K562 (cell line): ENCODE results near the gene FAM78B. TPM values are rescaled to one million over a fixed set of nuclear protein-coding genes. Genes with fewer than 3 reads are reported as not detected.

ENCODE experiments used
- ESRRA ChIP-seq: fragments of 450-650 bp; IDR thresholded peaks from 2 replicates; pipeline ENCODE4 v1.6.1; 2014; ENCODE audit warnings: low read depth, mild to moderate bottlenecking, moderate library complexity, borderline replicate concordance
- MIER1 ChIP-seq: fragments of 450-650 bp; IDR thresholded peaks from 2 replicates; pipeline ENCODE4 v1.6.1; 2016; ENCODE audit warnings: antibody characterized with exemption, mild to moderate bottlenecking, low read depth
- ZNF217 ChIP-seq: sonication (generic); formaldehyde crosslinking; IDR thresholded peaks from 2 replicates; pipeline ENCODE4 v1.8.0; 2022; ENCODE audit warnings: mild to moderate bottlenecking, missing genetic modification reagents
- polyA plus RNA-seq, 8 experiments: library from polyadenylated mRNA; depleted of rRNA in 4 of 8; stranded (reverse) in 5 of 8; unstranded in 3 of 8; fragments of >200 nt; fragmentation: Nextera tagmentation in 2 of 8; fragmentation: Illumina TruSeq in 1 of 8; extraction: Ambion mirVana in 2 of 8; extraction: Trizol in 1 of 8; gene quantifications; 2 replicates each; pipeline versions ENCODE4 v1.2.1 to v1.2.3, GENCODE V29; 2011 to 2014; ENCODE audit warnings: inconsistent platforms in 1 of 8, missing spikeins in 1 of 8
- total RNA-seq, 7 experiments: library from RNA; depleted of rRNA in 6 of 7; stranded (reverse); fragments of >200 nt in 6 of 7; fragmentation: Illumina TruSeq in 2 of 7; extraction: Trizol in 2 of 7; gene quantifications; 2 replicates each; pipeline versions ENCODE4 v1.2.1 to v1.2.3, GENCODE V29; 2011 to 2021; ENCODE audit warnings: low replicate concordance in 1 of 7
- TF ChIP-seq, protein P1 (sequence below): fragments of 450-650 bp; IDR thresholded peaks from 2 replicates; pipeline ENCODE4 v1.6.1; 2016; ENCODE audit warnings: mild to moderate bottlenecking, moderate library complexity
- TF ChIP-seq, protein P2 (sequence below): fragments of 450-650 bp; IDR thresholded peaks from 2 replicates; pipeline ENCODE4 v1.6.1; 2014; ENCODE audit warnings: low read depth, mild to moderate bottlenecking, moderate library complexity, borderline replicate concordance
- TF ChIP-seq, protein P3 (sequence below): sonication (generic); formaldehyde crosslinking; IDR thresholded peaks from 2 replicates; pipeline ENCODE4 v1.5.0; 2020; ENCODE audit warnings: missing genetic modification reagents
- TF ChIP-seq, protein P4 (sequence below): fragments of 450-650 bp; IDR thresholded peaks from 2 replicates; pipeline ENCODE4 v1.6.1; 2017; ENCODE audit warnings: antibody characterized with exemption, mild to moderate bottlenecking

FAM78B gene
- total and polyA plus RNA-seq, 9 of the 15 experiments (the other 6 are each of a cell fraction or from before 2014, with no cell fraction given), result 0.04 to 0.43 (median 0.29) TPM; not detected in 1

DNA sequence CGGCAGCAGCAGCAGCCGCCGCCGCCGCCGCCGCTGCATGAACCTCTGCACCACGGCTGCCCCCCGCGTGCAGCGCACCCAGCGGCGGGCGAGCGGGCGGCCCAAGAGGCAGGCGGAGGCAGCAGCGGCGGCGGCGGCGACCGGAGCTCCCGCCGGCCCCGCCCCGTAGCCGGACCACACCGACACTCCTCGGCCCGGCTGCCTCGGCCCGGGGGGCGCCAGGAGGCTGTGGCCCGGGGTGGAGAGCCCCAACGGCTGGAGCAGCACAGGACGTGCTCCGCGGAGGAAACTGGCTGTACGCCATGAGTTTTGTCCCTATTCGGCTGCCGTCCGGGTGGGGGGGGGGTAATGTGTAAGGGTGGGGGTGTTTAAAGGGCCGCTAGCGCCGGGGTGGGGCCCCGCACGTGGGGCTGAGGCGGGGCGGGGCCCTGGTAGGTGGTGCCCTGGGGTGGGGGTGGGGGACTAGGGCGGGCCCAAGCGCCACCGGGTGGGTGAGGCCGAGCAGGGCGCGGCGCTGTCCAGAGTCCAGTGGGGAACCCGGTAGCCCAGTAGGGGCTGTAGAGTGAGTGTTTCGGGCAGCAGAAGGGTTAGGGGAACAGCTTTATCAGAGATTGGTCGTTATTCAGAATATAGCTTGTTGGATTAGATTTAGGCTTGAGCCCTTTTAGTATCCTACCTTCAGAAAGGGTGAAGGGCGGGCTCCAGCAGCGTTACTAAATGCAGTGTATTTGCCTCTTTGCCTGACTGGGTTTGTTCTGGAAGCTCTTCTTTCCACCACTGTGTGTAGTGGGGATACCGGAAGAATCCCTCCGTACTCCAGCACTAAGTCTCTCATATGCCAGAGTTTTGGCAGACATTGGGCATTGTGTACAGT lies at the start of gene FAM78B (continued):
- TF ChIP-seq, protein P1, sequence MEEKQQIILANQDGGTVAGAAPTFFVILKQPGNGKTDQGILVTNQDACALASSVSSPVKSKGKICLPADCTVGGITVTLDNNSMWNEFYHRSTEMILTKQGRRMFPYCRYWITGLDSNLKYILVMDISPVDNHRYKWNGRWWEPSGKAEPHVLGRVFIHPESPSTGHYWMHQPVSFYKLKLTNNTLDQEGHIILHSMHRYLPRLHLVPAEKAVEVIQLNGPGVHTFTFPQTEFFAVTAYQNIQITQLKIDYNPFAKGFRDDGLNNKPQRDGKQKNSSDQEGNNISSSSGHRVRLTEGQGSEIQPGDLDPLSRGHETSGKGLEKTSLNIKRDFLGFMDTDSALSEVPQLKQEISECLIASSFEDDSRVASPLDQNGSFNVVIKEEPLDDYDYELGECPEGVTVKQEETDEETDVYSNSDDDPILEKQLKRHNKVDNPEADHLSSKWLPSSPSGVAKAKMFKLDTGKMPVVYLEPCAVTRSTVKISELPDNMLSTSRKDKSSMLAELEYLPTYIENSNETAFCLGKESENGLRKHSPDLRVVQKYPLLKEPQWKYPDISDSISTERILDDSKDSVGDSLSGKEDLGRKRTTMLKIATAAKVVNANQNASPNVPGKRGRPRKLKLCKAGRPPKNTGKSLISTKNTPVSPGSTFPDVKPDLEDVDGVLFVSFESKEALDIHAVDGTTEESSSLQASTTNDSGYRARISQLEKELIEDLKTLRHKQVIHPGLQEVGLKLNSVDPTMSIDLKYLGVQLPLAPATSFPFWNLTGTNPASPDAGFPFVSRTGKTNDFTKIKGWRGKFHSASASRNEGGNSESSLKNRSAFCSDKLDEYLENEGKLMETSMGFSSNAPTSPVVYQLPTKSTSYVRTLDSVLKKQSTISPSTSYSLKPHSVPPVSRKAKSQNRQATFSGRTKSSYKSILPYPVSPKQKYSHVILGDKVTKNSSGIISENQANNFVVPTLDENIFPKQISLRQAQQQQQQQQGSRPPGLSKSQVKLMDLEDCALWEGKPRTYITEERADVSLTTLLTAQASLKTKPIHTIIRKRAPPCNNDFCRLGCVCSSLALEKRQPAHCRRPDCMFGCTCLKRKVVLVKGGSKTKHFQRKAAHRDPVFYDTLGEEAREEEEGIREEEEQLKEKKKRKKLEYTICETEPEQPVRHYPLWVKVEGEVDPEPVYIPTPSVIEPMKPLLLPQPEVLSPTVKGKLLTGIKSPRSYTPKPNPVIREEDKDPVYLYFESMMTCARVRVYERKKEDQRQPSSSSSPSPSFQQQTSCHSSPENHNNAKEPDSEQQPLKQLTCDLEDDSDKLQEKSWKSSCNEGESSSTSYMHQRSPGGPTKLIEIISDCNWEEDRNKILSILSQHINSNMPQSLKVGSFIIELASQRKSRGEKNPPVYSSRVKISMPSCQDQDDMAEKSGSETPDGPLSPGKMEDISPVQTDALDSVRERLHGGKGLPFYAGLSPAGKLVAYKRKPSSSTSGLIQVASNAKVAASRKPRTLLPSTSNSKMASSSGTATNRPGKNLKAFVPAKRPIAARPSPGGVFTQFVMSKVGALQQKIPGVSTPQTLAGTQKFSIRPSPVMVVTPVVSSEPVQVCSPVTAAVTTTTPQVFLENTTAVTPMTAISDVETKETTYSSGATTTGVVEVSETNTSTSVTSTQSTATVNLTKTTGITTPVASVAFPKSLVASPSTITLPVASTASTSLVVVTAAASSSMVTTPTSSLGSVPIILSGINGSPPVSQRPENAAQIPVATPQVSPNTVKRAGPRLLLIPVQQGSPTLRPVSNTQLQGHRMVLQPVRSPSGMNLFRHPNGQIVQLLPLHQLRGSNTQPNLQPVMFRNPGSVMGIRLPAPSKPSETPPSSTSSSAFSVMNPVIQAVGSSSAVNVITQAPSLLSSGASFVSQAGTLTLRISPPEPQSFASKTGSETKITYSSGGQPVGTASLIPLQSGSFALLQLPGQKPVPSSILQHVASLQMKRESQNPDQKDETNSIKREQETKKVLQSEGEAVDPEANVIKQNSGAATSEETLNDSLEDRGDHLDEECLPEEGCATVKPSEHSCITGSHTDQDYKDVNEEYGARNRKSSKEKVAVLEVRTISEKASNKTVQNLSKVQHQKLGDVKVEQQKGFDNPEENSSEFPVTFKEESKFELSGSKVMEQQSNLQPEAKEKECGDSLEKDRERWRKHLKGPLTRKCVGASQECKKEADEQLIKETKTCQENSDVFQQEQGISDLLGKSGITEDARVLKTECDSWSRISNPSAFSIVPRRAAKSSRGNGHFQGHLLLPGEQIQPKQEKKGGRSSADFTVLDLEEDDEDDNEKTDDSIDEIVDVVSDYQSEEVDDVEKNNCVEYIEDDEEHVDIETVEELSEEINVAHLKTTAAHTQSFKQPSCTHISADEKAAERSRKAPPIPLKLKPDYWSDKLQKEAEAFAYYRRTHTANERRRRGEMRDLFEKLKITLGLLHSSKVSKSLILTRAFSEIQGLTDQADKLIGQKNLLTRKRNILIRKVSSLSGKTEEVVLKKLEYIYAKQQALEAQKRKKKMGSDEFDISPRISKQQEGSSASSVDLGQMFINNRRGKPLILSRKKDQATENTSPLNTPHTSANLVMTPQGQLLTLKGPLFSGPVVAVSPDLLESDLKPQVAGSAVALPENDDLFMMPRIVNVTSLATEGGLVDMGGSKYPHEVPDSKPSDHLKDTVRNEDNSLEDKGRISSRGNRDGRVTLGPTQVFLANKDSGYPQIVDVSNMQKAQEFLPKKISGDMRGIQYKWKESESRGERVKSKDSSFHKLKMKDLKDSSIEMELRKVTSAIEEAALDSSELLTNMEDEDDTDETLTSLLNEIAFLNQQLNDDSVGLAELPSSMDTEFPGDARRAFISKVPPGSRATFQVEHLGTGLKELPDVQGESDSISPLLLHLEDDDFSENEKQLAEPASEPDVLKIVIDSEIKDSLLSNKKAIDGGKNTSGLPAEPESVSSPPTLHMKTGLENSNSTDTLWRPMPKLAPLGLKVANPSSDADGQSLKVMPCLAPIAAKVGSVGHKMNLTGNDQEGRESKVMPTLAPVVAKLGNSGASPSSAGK, result no peak
- peak; percentile 68; the same call in 1 of the 2 replicates for TF ChIP-seq MIER1
- no peak for TF ChIP-seq ESRRA
- TF ChIP-seq, protein P2, sequence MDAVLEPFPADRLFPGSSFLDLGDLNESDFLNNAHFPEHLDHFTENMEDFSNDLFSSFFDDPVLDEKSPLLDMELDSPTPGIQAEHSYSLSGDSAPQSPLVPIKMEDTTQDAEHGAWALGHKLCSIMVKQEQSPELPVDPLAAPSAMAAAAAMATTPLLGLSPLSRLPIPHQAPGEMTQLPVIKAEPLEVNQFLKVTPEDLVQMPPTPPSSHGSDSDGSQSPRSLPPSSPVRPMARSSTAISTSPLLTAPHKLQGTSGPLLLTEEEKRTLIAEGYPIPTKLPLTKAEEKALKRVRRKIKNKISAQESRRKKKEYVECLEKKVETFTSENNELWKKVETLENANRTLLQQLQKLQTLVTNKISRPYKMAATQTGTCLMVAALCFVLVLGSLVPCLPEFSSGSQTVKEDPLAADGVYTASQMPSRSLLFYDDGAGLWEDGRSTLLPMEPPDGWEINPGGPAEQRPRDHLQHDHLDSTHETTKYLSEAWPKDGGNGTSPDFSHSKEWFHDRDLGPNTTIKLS, result no peak
- TF ChIP-seq, protein P3, sequence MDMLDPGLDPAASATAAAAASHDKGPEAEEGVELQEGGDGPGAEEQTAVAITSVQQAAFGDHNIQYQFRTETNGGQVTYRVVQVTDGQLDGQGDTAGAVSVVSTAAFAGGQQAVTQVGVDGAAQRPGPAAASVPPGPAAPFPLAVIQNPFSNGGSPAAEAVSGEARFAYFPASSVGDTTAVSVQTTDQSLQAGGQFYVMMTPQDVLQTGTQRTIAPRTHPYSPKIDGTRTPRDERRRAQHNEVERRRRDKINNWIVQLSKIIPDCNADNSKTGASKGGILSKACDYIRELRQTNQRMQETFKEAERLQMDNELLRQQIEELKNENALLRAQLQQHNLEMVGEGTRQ (CRISPR knock-in tag), result no peak
- TF ChIP-seq, protein P4, sequence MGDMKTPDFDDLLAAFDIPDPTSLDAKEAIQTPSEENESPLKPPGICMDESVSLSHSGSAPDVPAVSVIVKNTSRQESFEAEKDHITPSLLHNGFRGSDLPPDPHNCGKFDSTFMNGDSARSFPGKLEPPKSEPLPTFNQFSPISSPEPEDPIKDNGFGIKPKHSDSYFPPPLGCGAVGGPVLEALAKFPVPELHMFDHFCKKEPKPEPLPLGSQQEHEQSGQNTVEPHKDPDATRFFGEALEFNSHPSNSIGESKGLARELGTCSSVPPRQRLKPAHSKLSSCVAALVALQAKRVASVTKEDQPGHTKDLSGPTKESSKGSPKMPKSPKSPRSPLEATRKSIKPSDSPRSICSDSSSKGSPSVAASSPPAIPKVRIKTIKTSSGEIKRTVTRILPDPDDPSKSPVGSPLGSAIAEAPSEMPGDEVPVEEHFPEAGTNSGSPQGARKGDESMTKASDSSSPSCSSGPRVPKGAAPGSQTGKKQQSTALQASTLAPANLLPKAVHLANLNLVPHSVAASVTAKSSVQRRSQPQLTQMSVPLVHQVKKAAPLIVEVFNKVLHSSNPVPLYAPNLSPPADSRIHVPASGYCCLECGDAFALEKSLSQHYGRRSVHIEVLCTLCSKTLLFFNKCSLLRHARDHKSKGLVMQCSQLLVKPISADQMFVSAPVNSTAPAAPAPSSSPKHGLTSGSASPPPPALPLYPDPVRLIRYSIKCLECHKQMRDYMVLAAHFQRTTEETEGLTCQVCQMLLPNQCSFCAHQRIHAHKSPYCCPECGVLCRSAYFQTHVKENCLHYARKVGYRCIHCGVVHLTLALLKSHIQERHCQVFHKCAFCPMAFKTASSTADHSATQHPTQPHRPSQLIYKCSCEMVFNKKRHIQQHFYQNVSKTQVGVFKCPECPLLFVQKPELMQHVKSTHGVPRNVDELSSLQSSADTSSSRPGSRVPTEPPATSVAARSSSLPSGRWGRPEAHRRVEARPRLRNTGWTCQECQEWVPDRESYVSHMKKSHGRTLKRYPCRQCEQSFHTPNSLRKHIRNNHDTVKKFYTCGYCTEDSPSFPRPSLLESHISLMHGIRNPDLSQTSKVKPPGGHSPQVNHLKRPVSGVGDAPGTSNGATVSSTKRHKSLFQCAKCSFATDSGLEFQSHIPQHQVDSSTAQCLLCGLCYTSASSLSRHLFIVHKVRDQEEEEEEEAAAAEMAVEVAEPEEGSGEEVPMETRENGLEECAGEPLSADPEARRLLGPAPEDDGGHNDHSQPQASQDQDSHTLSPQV, result no peak; the same call in 1 of the 2 replicates
- TF ChIP-seq ZNF217 (CRISPR knock-in tag), result no peak
